HG03565 (cell line): ENCODE measurements around the gene NACA2.
"Not testable (repeated sequence)": the region's sequence is repeated elsewhere in the genome, so short reads cannot be mapped to it uniquely, and the experiment has no call there.

Source experiments
- ATAC-seq: cut with Tn5 transposase; IDR thresholded peaks from one replicate; pipeline ENCODE4 v1.9.1; 2021; ENCODE audit warnings: mild to moderate bottlenecking, moderate library complexity; ENCODE audit not compliant: unreplicated experiment

NACA2 gene

DNA sequence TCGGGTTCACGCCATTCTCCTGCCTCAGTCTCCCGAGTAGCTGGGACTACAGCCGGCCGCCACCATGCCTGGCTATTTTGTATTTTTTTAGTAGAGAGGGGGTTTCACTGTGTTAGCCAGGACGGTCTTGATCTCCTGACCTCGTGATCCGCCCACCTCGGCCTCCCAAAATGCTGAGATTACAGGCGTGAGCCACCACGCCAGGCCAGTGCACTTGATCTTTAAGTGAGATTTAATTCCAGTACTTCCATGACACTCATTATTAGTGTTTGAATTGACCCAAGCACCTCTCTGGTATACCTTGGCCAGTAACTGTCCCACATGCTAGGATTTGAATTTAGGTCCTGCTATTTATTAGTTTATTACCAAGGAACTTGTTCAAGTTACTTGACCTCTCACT lies 38.5 kb downstream of the NACA2 start:
- not testable (repeated sequence) for ATAC-seq

DNA sequence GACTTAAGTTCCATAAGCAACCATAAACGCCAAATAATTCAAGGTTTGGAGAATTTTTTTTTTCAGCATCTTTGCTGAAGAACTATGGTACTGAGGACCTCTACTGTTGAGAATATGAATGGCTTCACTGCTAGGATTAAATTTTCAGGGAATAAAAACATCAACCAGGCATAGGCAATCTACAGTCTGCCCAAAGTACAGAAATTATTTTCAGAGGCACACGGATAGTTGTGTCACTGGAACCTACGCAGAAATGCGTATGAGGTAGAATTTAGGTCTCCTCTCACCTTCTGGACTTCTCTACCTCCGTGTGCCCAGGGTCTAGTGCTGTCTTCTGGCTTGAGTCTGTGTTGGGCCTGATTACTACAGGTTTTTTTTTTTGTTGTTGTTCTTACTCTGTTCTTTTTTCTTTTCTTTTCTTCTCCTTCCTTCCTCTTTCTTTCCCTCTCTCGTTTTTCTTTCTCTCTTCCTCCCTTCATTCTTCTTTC lies 39.7 kb downstream of the NACA2 start:
- no peak for ATAC-seq

DNA sequence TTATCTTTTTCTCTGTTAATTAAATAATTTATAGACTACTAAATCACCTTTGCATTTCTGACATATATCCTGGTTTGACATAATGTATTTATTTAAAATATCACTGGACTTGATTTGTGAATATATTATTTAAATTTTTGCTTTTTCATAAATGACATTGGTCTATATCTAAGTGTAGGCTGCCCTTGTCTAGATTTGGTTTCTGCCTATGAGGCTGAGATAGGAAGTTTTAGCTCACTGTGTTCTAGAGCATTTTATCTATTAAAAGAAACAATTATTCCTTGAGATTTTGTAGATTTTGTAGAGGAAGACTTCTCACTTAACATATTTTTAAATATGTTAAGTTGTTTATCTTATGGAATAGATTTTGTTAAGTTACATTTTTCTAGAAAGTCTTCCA lies 43.9 kb downstream of the NACA2 start:
- no peak for ATAC-seq

DNA sequence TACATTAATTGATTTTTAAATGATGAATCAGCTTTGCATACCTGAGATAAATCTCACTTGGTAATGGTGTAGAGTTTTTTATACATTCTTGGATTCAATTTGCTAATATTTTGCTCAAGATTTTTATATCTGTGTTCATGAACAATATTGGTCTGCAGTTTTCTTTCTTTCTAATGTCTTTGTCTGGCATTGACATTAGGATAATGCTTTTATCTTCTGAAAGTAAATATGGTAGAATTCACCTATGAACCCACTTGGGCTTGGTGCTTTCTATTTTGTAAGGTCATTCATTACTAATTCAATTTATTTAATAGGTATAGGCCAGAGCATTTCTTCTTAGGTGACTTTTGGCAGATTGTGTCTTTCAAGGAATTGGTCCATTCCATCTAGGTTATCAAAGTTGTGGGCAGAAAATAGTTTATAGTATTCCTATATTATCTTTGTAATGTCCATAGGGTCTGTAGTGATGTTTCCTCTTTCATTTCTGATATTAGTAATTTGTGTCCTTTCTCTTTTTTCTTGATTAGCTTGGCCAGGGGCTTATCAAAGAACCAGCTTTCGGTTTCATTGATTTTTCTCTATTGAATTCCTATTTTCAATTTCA lies 45.6 kb downstream of the NACA2 start:
- ATAC-seq, result no peak

DNA sequence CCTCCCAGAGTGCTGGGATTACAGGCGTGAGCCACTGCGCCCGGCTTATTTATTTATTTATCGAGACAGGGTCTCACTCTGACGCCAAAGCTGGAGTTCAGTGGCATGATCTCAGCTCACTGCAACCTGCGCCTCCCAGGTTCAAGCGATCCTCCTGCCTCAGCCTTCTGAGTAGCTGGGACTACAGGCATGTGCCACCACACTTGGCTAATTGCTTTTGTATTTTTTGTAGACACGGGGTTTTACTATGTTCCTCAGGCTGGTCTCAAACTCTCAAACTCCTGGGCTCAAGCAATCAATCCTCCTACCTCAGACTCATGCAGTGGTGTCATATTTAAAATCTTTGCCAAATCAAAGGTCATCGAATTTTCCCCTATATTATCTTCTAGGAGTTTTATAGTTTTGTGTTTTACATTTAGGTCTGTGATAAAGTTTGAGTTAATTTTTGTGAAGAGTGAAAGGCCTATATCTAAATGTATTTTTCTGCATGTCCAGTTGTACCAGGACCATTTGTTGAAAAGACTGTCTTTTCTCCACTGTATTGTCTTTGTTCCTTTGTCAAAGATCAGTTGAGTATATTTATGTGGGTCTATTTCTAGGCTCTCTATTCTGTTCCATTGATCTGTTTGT lies 47.1 kb downstream of the NACA2 start:
- no peak for ATAC-seq

DNA sequence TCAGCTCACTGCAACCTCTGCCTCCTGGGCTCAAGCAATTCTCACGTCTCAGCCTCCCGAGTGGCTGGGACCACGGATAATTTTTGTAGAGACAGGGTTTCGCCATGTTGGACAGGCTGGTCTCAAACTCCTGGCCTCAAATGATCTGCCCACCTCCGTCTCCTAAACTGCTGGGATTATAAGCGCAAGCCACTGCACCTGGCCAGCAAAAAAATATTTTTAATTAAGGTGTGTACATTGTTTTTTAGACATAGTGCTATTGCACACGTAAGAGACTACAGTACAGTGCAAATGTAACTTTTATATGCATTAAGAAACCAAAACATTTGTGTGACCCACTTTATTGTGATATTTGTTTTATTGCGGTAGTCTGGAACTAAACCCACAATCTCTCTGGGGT lies 49.0 kb downstream of the NACA2 start:
- no peak for ATAC-seq

DNA sequence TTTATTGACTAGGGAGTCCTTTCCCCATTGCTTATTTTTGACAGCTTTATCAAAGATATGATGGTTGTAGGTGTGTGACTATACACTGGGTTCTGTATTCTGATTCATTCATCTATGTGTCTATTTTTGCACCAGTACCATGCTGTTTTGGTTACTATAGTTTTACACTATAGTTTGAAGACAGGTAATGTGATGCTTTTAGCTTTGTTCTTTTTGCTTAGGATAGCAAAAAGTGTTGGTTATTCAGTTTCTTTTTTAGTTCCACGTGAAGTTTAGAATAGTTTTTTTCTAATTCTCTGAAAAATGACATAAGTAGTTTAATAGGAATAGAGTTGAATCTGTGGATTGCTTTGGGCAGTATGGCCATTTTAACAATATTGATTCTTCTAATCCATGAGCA lies 50.1 kb downstream of the NACA2 start:
- no peak for ATAC-seq
